ENCODE results near the gene EPB41L4B.

DNA sequence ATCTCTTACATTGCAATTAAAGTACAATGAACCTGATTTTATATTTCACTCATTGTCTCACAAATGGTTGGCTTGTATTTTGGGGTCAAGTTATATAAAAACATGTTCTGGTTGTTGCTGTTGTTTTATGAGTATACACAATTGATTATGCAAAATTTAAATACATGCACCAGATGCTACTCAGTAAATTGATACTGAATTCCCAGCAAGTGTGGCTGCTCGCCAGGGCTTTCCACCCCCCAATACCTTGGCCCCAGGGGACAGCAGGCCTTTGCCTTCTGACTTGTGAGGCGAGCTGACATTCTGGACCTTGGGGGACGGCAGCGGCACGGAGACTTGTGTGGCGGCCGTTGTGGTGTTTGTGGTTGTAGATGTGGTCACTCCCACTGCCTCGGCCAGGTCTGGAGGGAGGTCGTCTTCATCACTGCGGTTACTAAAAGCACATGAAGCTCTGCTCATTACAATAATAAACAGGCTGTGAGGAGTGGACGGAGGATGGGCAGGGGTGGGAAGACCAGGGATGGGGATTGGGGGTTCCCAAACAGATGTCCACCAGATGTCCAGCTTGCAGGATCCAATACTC is 126.8 kb downstream of the EPB41L4B start:
- TF ChIP-seq, protein P1, sequence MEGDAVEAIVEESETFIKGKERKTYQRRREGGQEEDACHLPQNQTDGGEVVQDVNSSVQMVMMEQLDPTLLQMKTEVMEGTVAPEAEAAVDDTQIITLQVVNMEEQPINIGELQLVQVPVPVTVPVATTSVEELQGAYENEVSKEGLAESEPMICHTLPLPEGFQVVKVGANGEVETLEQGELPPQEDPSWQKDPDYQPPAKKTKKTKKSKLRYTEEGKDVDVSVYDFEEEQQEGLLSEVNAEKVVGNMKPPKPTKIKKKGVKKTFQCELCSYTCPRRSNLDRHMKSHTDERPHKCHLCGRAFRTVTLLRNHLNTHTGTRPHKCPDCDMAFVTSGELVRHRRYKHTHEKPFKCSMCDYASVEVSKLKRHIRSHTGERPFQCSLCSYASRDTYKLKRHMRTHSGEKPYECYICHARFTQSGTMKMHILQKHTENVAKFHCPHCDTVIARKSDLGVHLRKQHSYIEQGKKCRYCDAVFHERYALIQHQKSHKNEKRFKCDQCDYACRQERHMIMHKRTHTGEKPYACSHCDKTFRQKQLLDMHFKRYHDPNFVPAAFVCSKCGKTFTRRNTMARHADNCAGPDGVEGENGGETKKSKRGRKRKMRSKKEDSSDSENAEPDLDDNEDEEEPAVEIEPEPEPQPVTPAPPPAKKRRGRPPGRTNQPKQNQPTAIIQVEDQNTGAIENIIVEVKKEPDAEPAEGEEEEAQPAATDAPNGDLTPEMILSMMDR (IDR thresholded peaks at IDR 0.05): no peak
- TF ChIP-seq POLR2A (IDR thresholded peaks at IDR 0.05) (no peak), POLR2AphosphoS5 (IDR thresholded peaks at IDR 0.05) (no peak)

Data from breast epithelium (tissue), 3 donors.